Ishikawa (cell line): ENCODE measurements around the gene CYP11A1.

Experiments
- CEBPB ChIP-seq: IDR thresholded peaks from 2 replicates; pipeline ENCODE4 v1.6.1; 2012
- CREB1 ChIP-seq: IDR thresholded peaks from 2 replicates; pipeline ENCODE4 v1.6.1; 2012; ENCODE audit warnings: low read depth
- EGR1 ChIP-seq: IDR thresholded peaks from 2 replicates; pipeline ENCODE4 v1.6.1; 2012
- EP300 ChIP-seq: IDR thresholded peaks from 2 replicates; pipeline ENCODE4 v1.6.1; 2012; ENCODE audit warnings: borderline replicate concordance
- FOXM1 ChIP-seq: IDR thresholded peaks from 2 replicates; pipeline ENCODE4 v1.6.1; 2012; ENCODE audit warnings: low read depth, borderline replicate concordance
- NFIC ChIP-seq: IDR thresholded peaks from 2 replicates; pipeline ENCODE4 v1.6.1; 2012
- RAD21 ChIP-seq: IDR thresholded peaks from 2 replicates; pipeline ENCODE4 v1.6.1; 2012; ENCODE audit warnings: low read depth
- TAF1 ChIP-seq: IDR thresholded peaks from 2 replicates; pipeline ENCODE4 v1.6.1; 2012; ENCODE audit warnings: low read depth, mild to moderate bottlenecking
- TCF12 ChIP-seq: IDR thresholded peaks from 2 replicates; pipeline ENCODE4 v1.6.1; 2012; ENCODE audit warnings: low read depth
- TEAD4 ChIP-seq: IDR thresholded peaks from 2 replicates; pipeline ENCODE4 v1.6.1; 2012
- YY1 ChIP-seq: IDR thresholded peaks from 2 replicates; pipeline ENCODE4 v1.6.1; 2012; ENCODE audit warnings: low read depth
- ZBTB7A ChIP-seq: IDR thresholded peaks from 2 replicates; pipeline ENCODE4 v1.6.1; 2012; ENCODE audit warnings: low read depth
- TF ChIP-seq, protein P1 (sequence below): IDR thresholded peaks from 2 replicates; pipeline ENCODE4 v1.6.1; 2012
- TF ChIP-seq, protein P2 (sequence below): IDR thresholded peaks from 2 replicates; pipeline ENCODE4 v1.6.1; 2012; ENCODE audit warnings: low read depth, mild to moderate bottlenecking
- TF ChIP-seq, protein P3 (sequence below): IDR thresholded peaks from 2 replicates; pipeline ENCODE4 v1.6.1; 2012

CYP11A1 gene

DNA sequence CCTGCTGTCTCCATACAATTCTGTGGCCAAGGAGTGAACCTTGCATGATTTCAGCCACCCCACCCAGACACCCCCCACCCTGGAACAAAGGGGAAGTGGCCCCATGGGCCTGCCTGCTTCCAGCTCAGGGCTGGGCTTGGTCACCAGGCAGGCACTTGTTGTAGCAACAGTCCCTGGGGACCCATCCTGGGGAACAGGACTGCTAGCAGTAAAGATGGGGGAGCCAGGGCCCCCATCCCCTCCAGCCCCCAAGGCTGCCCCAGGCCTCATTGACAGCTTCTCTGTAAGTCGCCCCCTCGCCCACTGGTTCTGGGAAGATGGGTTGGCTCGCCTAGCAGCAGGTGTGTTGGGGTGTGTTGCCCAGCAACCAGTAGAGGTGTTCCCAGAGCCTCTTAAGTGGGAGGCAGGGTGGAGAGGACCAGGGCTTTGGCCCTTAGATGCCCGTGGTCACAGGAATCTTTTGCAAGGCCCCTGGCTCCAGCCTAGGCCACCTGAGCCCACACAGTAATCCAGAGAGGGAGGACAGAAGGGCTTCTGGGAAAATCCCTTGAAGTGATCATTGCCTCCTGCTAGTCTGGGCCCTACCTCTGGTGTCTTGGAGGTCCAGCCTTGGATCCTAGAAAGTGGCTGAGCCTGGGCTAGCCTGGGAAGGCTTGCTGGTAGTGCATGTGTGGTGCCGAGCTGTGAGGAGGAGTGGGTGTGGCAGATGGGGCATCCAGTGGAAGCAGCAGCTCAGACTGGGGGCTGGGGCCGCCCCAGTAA is 48.9 kb downstream of the CYP11A1 start:
- TF ChIP-seq, protein P1, sequence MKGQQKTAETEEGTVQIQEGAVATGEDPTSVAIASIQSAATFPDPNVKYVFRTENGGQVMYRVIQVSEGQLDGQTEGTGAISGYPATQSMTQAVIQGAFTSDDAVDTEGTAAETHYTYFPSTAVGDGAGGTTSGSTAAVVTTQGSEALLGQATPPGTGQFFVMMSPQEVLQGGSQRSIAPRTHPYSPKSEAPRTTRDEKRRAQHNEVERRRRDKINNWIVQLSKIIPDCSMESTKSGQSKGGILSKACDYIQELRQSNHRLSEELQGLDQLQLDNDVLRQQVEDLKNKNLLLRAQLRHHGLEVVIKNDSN = no peak
- TF ChIP-seq TCF12 (no peak), NFIC (no peak), YY1 (no peak), CEBPB (no peak), EP300 (no peak), FOXM1 (no peak), TAF1 (no peak), ZBTB7A (no peak), TEAD4 (no peak), CREB1 (no peak), EGR1 (no peak), RAD21 (no peak)
- TF ChIP-seq, protein P2, sequence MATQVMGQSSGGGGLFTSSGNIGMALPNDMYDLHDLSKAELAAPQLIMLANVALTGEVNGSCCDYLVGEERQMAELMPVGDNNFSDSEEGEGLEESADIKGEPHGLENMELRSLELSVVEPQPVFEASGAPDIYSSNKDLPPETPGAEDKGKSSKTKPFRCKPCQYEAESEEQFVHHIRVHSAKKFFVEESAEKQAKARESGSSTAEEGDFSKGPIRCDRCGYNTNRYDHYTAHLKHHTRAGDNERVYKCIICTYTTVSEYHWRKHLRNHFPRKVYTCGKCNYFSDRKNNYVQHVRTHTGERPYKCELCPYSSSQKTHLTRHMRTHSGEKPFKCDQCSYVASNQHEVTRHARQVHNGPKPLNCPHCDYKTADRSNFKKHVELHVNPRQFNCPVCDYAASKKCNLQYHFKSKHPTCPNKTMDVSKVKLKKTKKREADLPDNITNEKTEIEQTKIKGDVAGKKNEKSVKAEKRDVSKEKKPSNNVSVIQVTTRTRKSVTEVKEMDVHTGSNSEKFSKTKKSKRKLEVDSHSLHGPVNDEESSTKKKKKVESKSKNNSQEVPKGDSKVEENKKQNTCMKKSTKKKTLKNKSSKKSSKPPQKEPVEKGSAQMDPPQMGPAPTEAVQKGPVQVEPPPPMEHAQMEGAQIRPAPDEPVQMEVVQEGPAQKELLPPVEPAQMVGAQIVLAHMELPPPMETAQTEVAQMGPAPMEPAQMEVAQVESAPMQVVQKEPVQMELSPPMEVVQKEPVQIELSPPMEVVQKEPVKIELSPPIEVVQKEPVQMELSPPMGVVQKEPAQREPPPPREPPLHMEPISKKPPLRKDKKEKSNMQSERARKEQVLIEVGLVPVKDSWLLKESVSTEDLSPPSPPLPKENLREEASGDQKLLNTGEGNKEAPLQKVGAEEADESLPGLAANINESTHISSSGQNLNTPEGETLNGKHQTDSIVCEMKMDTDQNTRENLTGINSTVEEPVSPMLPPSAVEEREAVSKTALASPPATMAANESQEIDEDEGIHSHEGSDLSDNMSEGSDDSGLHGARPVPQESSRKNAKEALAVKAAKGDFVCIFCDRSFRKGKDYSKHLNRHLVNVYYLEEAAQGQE = no peak
- TF ChIP-seq, protein P3, sequence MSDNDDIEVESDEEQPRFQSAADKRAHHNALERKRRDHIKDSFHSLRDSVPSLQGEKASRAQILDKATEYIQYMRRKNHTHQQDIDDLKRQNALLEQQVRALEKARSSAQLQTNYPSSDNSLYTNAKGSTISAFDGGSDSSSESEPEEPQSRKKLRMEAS = no peak

DNA sequence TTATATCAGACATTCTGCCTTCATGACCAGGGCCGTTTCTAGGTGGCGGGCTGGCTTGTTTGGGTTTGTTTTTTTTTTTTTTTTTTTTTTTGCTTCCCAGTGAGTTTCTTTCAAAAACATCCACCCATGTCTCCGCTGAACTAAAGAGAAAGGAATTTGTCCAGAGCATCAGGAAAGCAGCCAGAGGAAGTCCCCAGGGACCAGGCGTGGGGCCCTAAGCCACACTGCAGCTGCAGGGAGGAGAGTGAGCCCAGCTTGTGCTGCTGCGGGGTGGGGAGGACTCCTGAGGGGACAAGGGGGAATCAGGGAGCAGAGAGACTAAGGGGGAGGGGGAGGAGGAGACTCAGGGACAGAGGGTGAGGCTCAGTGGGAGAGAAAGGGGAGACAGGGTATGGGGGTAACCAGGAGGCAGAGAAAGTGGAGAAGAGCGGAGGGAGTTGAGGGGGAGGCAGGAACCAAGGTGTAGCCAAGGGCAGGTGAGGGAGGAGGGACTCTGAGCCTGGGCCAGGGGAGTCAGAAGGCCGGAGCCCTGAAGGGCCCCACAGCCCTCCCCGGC is 49.5 kb downstream of the CYP11A1 start:
- TF ChIP-seq EP300 = no peak
- no peak for TF ChIP-seq TCF12
- no peak for TF ChIP-seq FOXM1
- no peak for TF ChIP-seq RAD21
- no peak for TF ChIP-seq YY1
- TF ChIP-seq TEAD4 = no peak
- no peak for TF ChIP-seq TAF1
- no peak for TF ChIP-seq CEBPB
- no peak for TF ChIP-seq CREB1
- TF ChIP-seq, protein P1 = no peak
- TF ChIP-seq, protein P3 = no peak
- TF ChIP-seq NFIC = no peak
- no peak for TF ChIP-seq EGR1
- no peak for TF ChIP-seq ZBTB7A
- TF ChIP-seq, protein P2 = no peak

DNA sequence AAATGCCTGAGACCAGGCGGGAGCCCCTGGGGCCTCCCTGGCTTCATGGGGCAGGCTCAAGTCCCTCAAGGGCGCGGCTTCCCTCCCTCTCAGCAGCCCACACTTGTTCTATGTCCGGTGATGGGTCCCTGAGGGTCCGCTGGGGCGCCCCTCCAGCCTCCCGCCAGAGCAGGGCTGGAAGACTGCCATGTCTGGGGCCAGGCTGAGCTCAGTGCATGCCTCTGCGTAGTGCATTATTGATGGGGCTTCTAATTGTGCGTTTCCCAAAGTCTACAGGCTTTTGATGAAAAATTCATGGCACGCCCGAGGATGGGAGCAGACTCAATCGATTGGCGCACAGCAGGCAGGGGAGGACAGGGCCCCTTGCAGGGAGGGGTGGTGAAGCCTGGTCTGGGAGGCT is 51.3 kb downstream of the CYP11A1 start:
- TF ChIP-seq CEBPB = no peak
- no peak for TF ChIP-seq ZBTB7A
- TF ChIP-seq, protein P3 = no peak
- no peak for TF ChIP-seq TCF12
- no peak for TF ChIP-seq CREB1
- TF ChIP-seq TAF1 = no peak
- TF ChIP-seq RAD21 = no peak
- TF ChIP-seq EP300 = no peak

DNA sequence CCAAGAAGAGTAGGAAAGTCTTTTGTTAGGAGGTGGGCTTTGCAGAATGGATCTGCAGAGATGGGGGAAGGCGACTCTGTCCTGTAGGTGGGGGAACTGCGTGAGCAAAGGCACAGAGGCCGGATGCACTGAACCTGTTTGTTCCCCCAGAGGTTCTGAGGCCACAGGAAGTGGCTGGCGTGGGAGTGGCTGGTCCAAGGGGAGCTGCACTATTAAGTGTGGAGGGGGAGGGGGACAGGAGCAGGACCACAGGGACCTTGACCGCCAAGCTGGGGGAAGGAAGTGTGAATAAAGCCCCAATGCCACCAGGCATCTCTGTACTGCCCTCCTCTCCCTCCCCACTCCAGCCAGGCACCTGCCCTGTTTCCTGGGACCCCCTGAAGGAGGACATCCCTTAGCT is 51.8 kb downstream of the CYP11A1 start:
- TF ChIP-seq RAD21 = no peak
- no peak for TF ChIP-seq EP300
- TF ChIP-seq CEBPB = no peak
- TF ChIP-seq ZBTB7A = no peak
- TF ChIP-seq CREB1 = no peak
- no peak for TF ChIP-seq EGR1
- no peak for TF ChIP-seq TCF12
- TF ChIP-seq NFIC = no peak
- TF ChIP-seq FOXM1 = no peak
- TF ChIP-seq, protein P1 = no peak
- no peak for TF ChIP-seq TAF1
- TF ChIP-seq YY1 = no peak
- TF ChIP-seq TEAD4 = no peak
- TF ChIP-seq, protein P3 = no peak
- TF ChIP-seq, protein P2 = no peak
